ENCODE results near the gene ETV5. TPM values are rescaled to one million over a fixed set of nuclear protein-coding genes. Genes with fewer than 3 reads are reported as not detected.

The ETV5 gene
- total and polyA plus RNA-seq, 5 donors from 2014 or later, result 0.40 TPM; not detected in 4

GRCh38 chr3:186133980-186134379 is 25.1 kb upstream of the ETV5 start:
- no peaks in the 10 kb centered on the region for H3K36me3 ChIP-seq (ENCODE audit: control insufficient read depth, insufficient read depth, low read length)
- no peaks in the 10 kb centered on the region for H3K4me1 ChIP-seq (ENCODE audit: control insufficient read depth, insufficient read depth, low read length, poor library complexity, severe bottlenecking)
- H3K4me3 Mint-ChIP-seq, result no peak overlapping the region
- DNase-seq, result no peak
- peaks cover 17% of the 10 kb centered on the region for H3K27me3 Mint-ChIP-seq
- no peaks in the 10 kb centered on the region for H3K36me3 Mint-ChIP-seq
- H3K27me3 ChIP-seq (ENCODE audit: control insufficient read depth, insufficient read depth, low read length), result no peaks in the 10 kb centered on the region
- no peaks in the 10 kb centered on the region for H3K9me3 Mint-ChIP-seq
- H3K27ac ChIP-seq (ENCODE audit: insufficient read depth, low read length, poor library complexity, severe bottlenecking), result no peak overlapping the region
- no peaks in the 10 kb centered on the region for H3K9me3 ChIP-seq (ENCODE audit: control insufficient read depth in 2 of 2, low read length in 2 of 2)
- no peak for ATAC-seq (ENCODE audit: low read depth in 2 of 2)
- H3K4me1 Mint-ChIP-seq, result no peaks in the 10 kb centered on the region
- H3K27ac Mint-ChIP-seq, result no peak overlapping the region
- H3K4me3 ChIP-seq (ENCODE audit: low read depth, low read length), result no peak overlapping the region

GRCh38 chr3:186132487-186132886 is 23.6 kb upstream of the ETV5 start:
- Histone ChIP-seq H3K9me3 (ENCODE audit: control insufficient read depth in 2 of 2, low read length in 2 of 2) (no peaks in the 10 kb centered on the region), H3K36me3 (ENCODE audit: control insufficient read depth, insufficient read depth, low read length) (no peaks in the 10 kb centered on the region), H3K4me3 (ENCODE audit: low read depth, low read length) (no peak overlapping the region), H3K27me3 (ENCODE audit: control insufficient read depth, insufficient read depth, low read length) (no peaks in the 10 kb centered on the region), H3K4me1 (ENCODE audit: control insufficient read depth, insufficient read depth, low read length, poor library complexity, severe bottlenecking) (no peaks in the 10 kb centered on the region), H3K27ac (ENCODE audit: insufficient read depth, low read length, poor library complexity, severe bottlenecking) (no peak overlapping the region)
- Mint-ChIP-seq H3K27me3 (peaks cover 17% of the 10 kb centered on the region), H3K27ac (no peak overlapping the region), H3K9me3 (no peaks in the 10 kb centered on the region), H3K4me1 (no peaks in the 10 kb centered on the region), H3K36me3 (no peaks in the 10 kb centered on the region), H3K4me3 (no peak overlapping the region)
- no peak for DNase-seq
- no peak for ATAC-seq (ENCODE audit: low read depth in 2 of 2)

GRCh38 chr3:186129206-186129605 is 20.3 kb upstream of the ETV5 start:
- Histone ChIP-seq H3K27ac (ENCODE audit: insufficient read depth, low read length, poor library complexity, severe bottlenecking) (no peak overlapping the region), H3K4me1 (ENCODE audit: control insufficient read depth, insufficient read depth, low read length, poor library complexity, severe bottlenecking) (no peaks in the 10 kb centered on the region), H3K27me3 (ENCODE audit: control insufficient read depth, insufficient read depth, low read length) (peaks cover 2% of the 10 kb centered on the region), H3K9me3 (ENCODE audit: control insufficient read depth in 2 of 2, low read length in 2 of 2) (no peaks in the 10 kb centered on the region), H3K36me3 (ENCODE audit: control insufficient read depth, insufficient read depth, low read length) (no peaks in the 10 kb centered on the region), H3K4me3 (ENCODE audit: low read depth, low read length) (no peak overlapping the region)
- Mint-ChIP-seq H3K27ac (no peak overlapping the region), H3K4me3 (no peak overlapping the region), H3K36me3 (no peaks in the 10 kb centered on the region), H3K9me3 (peaks cover 0 to 3% (median 0%) of the 10 kb centered on the region in 7 donors), H3K27me3 (peaks cover 12% of the 10 kb centered on the region), H3K4me1 (no peaks in the 10 kb centered on the region)
- no peak for ATAC-seq (ENCODE audit: low read depth in 2 of 2)
- DNase-seq, result no peak

- no peak for DNase-seq
- Histone ChIP-seq H3K9me3 (ENCODE audit: control insufficient read depth in 2 of 2, low read length in 2 of 2) (no peaks in the 10 kb centered on the region), H3K27ac (ENCODE audit: insufficient read depth, low read length, poor library complexity, severe bottlenecking) (no peak overlapping the region), H3K4me1 (ENCODE audit: control insufficient read depth, insufficient read depth, low read length, poor library complexity, severe bottlenecking) (no peaks in the 10 kb centered on the region), H3K27me3 (ENCODE audit: control insufficient read depth, insufficient read depth, low read length) (peaks cover 7% of the 10 kb centered on the region), H3K36me3 (ENCODE audit: control insufficient read depth, insufficient read depth, low read length) (no peaks in the 10 kb centered on the region), H3K4me3 (ENCODE audit: low read depth, low read length) (no peak overlapping the region)
- no peaks in the 10 kb centered on the region for H3K36me3 Mint-ChIP-seq
- peaks cover 0 to 3% (median 0%) of the 10 kb centered on the region in 7 donors for H3K9me3 Mint-ChIP-seq
- no peak overlapping the region for H3K27ac Mint-ChIP-seq
- H3K4me3 Mint-ChIP-seq, result no peak overlapping the region
- H3K27me3 Mint-ChIP-seq, result peaks cover 12% of the 10 kb centered on the region
- ATAC-seq (ENCODE audit: low read depth in 2 of 2), result no peak
- H3K4me1 Mint-ChIP-seq, result no peaks in the 10 kb centered on the region
These were observed 19.3 kb upstream of the ETV5 start for GRCh38 chr3:186128158-186128557.

DNA sequence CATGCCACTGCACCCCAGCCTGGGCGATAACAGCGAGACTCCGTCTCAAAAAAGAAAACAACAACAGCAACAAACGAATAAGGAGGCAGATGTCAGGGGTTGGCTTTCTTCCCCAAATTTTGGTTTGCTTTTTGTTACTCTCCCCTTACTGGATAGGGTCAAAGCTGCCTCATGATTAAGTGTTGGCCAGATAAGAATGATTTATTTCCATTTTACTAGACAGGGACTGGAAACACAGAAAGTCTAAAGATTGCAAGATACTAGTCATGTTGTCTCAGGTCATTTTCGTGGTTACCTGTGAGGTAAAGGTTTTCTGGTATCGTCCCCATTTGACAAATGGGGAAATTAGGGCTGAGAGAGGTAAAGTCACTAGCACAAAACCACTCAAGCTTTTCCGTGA is 18.6 kb upstream of the ETV5 start:
- Histone ChIP-seq H3K27ac (ENCODE audit: insufficient read depth, low read length, poor library complexity, severe bottlenecking) (no peak overlapping the region), H3K4me1 (ENCODE audit: control insufficient read depth, insufficient read depth, low read length, poor library complexity, severe bottlenecking) (no peaks in the 10 kb centered on the region), H3K4me3 (ENCODE audit: low read depth, low read length) (no peak overlapping the region), H3K36me3 (ENCODE audit: control insufficient read depth, insufficient read depth, low read length) (no peaks in the 10 kb centered on the region), H3K9me3 (ENCODE audit: control insufficient read depth in 2 of 2, low read length in 2 of 2) (no peaks in the 10 kb centered on the region), H3K27me3 (ENCODE audit: control insufficient read depth, insufficient read depth, low read length) (peaks cover 7% of the 10 kb centered on the region)
- DNase-seq (no peak), ATAC-seq (ENCODE audit: low read depth in 2 of 2) (no peak)
- peaks cover 0 to 3% (median 0%) of the 10 kb centered on the region in 7 donors for H3K9me3 Mint-ChIP-seq
- H3K4me3 Mint-ChIP-seq, result no peak overlapping the region
- no peaks in the 10 kb centered on the region for H3K36me3 Mint-ChIP-seq
- peaks cover 17% of the 10 kb centered on the region for H3K27me3 Mint-ChIP-seq
- H3K4me1 Mint-ChIP-seq, result no peaks in the 10 kb centered on the region
- no peak overlapping the region for H3K27ac Mint-ChIP-seq

- peaks cover 12% of the 10 kb centered on the region for H3K27me3 ChIP-seq (ENCODE audit: control insufficient read depth, insufficient read depth, low read length)
- H3K27ac ChIP-seq (ENCODE audit: insufficient read depth, low read length, poor library complexity, severe bottlenecking), result no peak overlapping the region
- H3K9me3 Mint-ChIP-seq, result peaks cover 0 to 3% (median 0%) of the 10 kb centered on the region in 7 donors
- peaks cover 12% of the 10 kb centered on the region for H3K27me3 Mint-ChIP-seq
- H3K36me3 ChIP-seq (ENCODE audit: control insufficient read depth, insufficient read depth, low read length), result no peaks in the 10 kb centered on the region
- H3K9me3 ChIP-seq (ENCODE audit: control insufficient read depth in 2 of 2, low read length in 2 of 2), result no peaks in the 10 kb centered on the region
- no peaks in the 10 kb centered on the region for H3K4me1 ChIP-seq (ENCODE audit: control insufficient read depth, insufficient read depth, low read length, poor library complexity, severe bottlenecking)
- no peak overlapping the region for H3K4me3 Mint-ChIP-seq
- no peak overlapping the region for H3K4me3 ChIP-seq (ENCODE audit: low read depth, low read length)
- H3K27ac Mint-ChIP-seq, result no peak overlapping the region
- no peaks in the 10 kb centered on the region for H3K4me1 Mint-ChIP-seq
- ATAC-seq (ENCODE audit: low read depth in 2 of 2) (no peak), DNase-seq (no peak)
- H3K36me3 Mint-ChIP-seq, result no peaks in the 10 kb centered on the region
These were observed 16.2 kb upstream of the ETV5 start for GRCh38 chr3:186125118-186125517.

GRCh38 chr3:186124592-186124991 is 15.7 kb upstream of the ETV5 start:
- Histone ChIP-seq H3K27ac (ENCODE audit: insufficient read depth, low read length, poor library complexity, severe bottlenecking) (no peak overlapping the region), H3K4me3 (ENCODE audit: low read depth, low read length) (no peak overlapping the region), H3K9me3 (ENCODE audit: control insufficient read depth in 2 of 2, low read length in 2 of 2) (no peaks in the 10 kb centered on the region), H3K4me1 (ENCODE audit: control insufficient read depth, insufficient read depth, low read length, poor library complexity, severe bottlenecking) (no peaks in the 10 kb centered on the region), H3K36me3 (ENCODE audit: control insufficient read depth, insufficient read depth, low read length) (no peaks in the 10 kb centered on the region), H3K27me3 (ENCODE audit: control insufficient read depth, insufficient read depth, low read length) (peaks cover 12% of the 10 kb centered on the region)
- Mint-ChIP-seq H3K4me1 (no peaks in the 10 kb centered on the region), H3K36me3 (no peaks in the 10 kb centered on the region), H3K27me3 (peaks cover 15% of the 10 kb centered on the region), H3K27ac (no peak overlapping the region), H3K9me3 (peaks cover 0 to 3% (median 0%) of the 10 kb centered on the region in 7 donors), H3K4me3 (no peak overlapping the region)
- ATAC-seq (ENCODE audit: low read depth in 2 of 2), result no peak
- no peak for DNase-seq

- Histone ChIP-seq H3K36me3 (ENCODE audit: control insufficient read depth, insufficient read depth, low read length) (no peaks in the 10 kb centered on the region), H3K4me3 (ENCODE audit: low read depth, low read length) (no peak overlapping the region), H3K9me3 (ENCODE audit: control insufficient read depth in 2 of 2, low read length in 2 of 2) (no peaks in the 10 kb centered on the region), H3K27me3 (ENCODE audit: control insufficient read depth, insufficient read depth, low read length) (peaks cover 12% of the 10 kb centered on the region), H3K27ac (ENCODE audit: insufficient read depth, low read length, poor library complexity, severe bottlenecking) (no peak overlapping the region), H3K4me1 (ENCODE audit: control insufficient read depth, insufficient read depth, low read length, poor library complexity, severe bottlenecking) (no peaks in the 10 kb centered on the region)
- peaks cover 0 to 3% (median 0%) of the 10 kb centered on the region in 7 donors for H3K9me3 Mint-ChIP-seq
- no peaks in the 10 kb centered on the region for H3K4me1 Mint-ChIP-seq
- no peak overlapping the region for H3K4me3 Mint-ChIP-seq
- no peaks in the 10 kb centered on the region for H3K36me3 Mint-ChIP-seq
- no peak for ATAC-seq (ENCODE audit: low read depth in 2 of 2)
- no peak for DNase-seq
- H3K27ac Mint-ChIP-seq, result peak overlapping the region in 1 of 3 donors; percentile 3
- peaks cover 15% of the 10 kb centered on the region for H3K27me3 Mint-ChIP-seq
These were observed 14.1 kb upstream of the ETV5 start for GRCh38 chr3:186123012-186123411.
